Spleen (tissue), 7 donors: ENCODE results near the gene TNFSF10.

ENCODE experiments used
- POLR2A ChIP-seq, 3 donors: fragments of 450-650 bp; IDR thresholded peaks; one replicate each; pipeline ENCODE4 v1.5.1; 2017; ENCODE audit warnings: antibody characterized with exemption in 3 of 3, mild to moderate bottlenecking in 1 of 3
- TF ChIP-seq, protein P1 (sequence below), 11 experiments: fragments of 200-600 bp in 7 of 11; fragments of 450-650 bp in 4 of 11; sonication (generic) in 4 of 11; IDR thresholded peaks in 8 of 11; conservative IDR thresholded peaks in 3 of 11; 1 replicate in 7 of 11; 2 replicates in 4 of 11; pipeline versions ENCODE4 v1.4.0 to v1.8.0; 2016 to 2021; ENCODE audit warnings: antibody characterized with exemption in 11 of 11, inconsistent platforms in 4 of 11, mild to moderate bottlenecking in 1 of 11
- donor health status: DM: no; HTN: no; CAD: no; lungs with moderate emphysema.
- donor health status: DM: no; HTN: no; CAD: no.
- donor health status: DM: no; HTN: no; CAD: no.

DNA sequence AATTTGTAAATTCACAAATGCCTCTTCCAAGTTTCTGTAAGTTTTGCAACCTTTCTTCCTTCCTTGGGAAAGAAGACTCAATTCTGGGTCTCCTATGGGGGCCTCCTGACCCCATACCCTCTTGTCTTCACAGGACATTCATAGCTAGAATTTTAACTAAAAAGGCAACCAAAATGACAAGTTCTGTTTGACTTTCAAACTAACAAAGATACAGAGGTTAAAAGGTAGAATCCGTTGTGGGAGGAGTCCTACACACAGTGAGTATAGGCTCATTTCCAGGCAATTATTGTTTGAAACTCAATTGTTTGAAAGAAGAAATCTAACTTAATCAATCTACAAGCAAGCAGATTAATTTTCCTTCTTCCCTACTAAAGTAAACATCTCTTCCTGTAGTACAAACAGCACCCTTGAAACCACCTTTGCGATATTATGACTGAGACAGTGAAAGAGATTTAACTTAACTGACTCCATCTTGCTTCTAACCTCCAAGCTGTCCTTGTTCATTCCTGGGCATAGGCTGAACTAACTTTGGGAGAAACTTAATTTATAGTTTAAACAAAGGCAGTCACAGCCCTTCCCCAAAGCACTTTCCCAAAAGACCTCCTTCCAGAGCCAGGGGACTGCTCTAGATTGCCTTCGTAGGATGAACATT, 14.4 kb upstream of the TNFSF10 start:
- no peak for TF ChIP-seq POLR2A (IDR thresholded peaks at IDR 0.05)
- TF ChIP-seq, protein P1, sequence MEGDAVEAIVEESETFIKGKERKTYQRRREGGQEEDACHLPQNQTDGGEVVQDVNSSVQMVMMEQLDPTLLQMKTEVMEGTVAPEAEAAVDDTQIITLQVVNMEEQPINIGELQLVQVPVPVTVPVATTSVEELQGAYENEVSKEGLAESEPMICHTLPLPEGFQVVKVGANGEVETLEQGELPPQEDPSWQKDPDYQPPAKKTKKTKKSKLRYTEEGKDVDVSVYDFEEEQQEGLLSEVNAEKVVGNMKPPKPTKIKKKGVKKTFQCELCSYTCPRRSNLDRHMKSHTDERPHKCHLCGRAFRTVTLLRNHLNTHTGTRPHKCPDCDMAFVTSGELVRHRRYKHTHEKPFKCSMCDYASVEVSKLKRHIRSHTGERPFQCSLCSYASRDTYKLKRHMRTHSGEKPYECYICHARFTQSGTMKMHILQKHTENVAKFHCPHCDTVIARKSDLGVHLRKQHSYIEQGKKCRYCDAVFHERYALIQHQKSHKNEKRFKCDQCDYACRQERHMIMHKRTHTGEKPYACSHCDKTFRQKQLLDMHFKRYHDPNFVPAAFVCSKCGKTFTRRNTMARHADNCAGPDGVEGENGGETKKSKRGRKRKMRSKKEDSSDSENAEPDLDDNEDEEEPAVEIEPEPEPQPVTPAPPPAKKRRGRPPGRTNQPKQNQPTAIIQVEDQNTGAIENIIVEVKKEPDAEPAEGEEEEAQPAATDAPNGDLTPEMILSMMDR (IDR thresholded peaks at IDR 0.05 in 8 of 11, conservative IDR thresholded peaks at IDR 0.05 in 3 of 11) = no peak
